BJ (cell line): Measurements from ENCODE around the gene C1orf141. TPM values are rescaled to one million over a fixed set of nuclear protein-coding genes. Genes with fewer than 3 reads are reported as not detected.

Experiments
- CTCF ChIA-PET: fragments of 350-600 bp; formaldehyde crosslinking; extraction: SDS; loops from one replicate; lab custom pipeline; 2021; ENCODE audit warnings: antibody characterized with exemption, inconsistent platforms; lab: Yijun Ruan, JAX
- POLR2A ChIA-PET: fragments of 300-600 bp; sonication (Branson Sonifier 250); formaldehyde crosslinking; extraction: SDS; loops from one replicate; lab custom pipeline; 2021; ENCODE audit warnings: antibody characterized with exemption; lab: Charles Lee
- DNase-seq: peaks from one replicate; pipeline ENCODE4 v3.0.0-alpha.2; 2011; ENCODE audit warnings: low read depth
- H3K27me3 ChIP-seq: 2 replicates; pipeline ENCODE4 v1.6.0; 2011; ENCODE audit warnings: low read length; ENCODE audit not compliant: control insufficient read depth, insufficient read depth
- H3K36me3 ChIP-seq: 2 replicates; pipeline ENCODE4 v1.5.1; 2011; ENCODE audit warnings: low read length; ENCODE audit not compliant: control insufficient read depth, insufficient read depth
- H3K4me3 ChIP-seq: 2 replicates; pipeline ENCODE4 v1.5.1; 2011; ENCODE audit warnings: low read depth, mild to moderate bottlenecking, control low read depth, low read length
- CTCF ChIP-seq: IDR thresholded peaks from 2 replicates; pipeline ENCODE4 v1.5.1; 2011; ENCODE audit warnings: low read depth, mild to moderate bottlenecking, control low read depth, inconsistent platforms, low read length, moderate library complexity; ENCODE audit not compliant: insufficient read depth
- polyA plus RNA-seq: library from polyadenylated mRNA; depleted of rRNA; stranded (reverse); fragments of >200 nt; gene quantifications from 2 replicates; pipeline ENCODE4 v1.2.3, GENCODE V29; 2011

Gene C1orf141
- polyA plus RNA-seq, 1 experiment: not detected

- no peak for DNase-seq
- POLR2A ChIA-PET: no interaction called here
- TF ChIP-seq CTCF: no peak
These were observed 16.6 kb downstream of the C1orf141 start for GRCh38 chr1:67118191-67118590.

GRCh38 chr1:67114162-67114561 is 20.6 kb downstream of the C1orf141 start:
- no peaks in the 10 kb centered on the region for H3K36me3 ChIP-seq
- ChIA-PET POLR2A (no interaction called here), CTCF (no interaction called here)
- no peak overlapping the region for H3K4me3 ChIP-seq
- no peaks in the 10 kb centered on the region for H3K27me3 ChIP-seq
- DNase-seq: no peak
- no peak for TF ChIP-seq CTCF

More at GRCh38 chr1:67118191-67118590, 16.6 kb downstream of the C1orf141 start:
- CTCF ChIA-PET: no interaction called here
- no peaks in the 10 kb centered on the region for H3K27me3 ChIP-seq
- H3K4me3 ChIP-seq: no peak overlapping the region
- H3K36me3 ChIP-seq: no peaks in the 10 kb centered on the region

GRCh38 chr1:67110352-67110751 is 24.4 kb downstream of the C1orf141 start:
- no peaks in the 10 kb centered on the region for H3K36me3 ChIP-seq
- ChIA-PET CTCF (no interaction called here), POLR2A (no interaction called here)
- H3K4me3 ChIP-seq: no peak overlapping the region
- no peak for DNase-seq
- no peaks in the 10 kb centered on the region for H3K27me3 ChIP-seq
- no peak for TF ChIP-seq CTCF

GRCh38 chr1:67105508-67105907 is 29.3 kb downstream of the C1orf141 start:
- ChIA-PET POLR2A (no interaction called here), CTCF (interaction anchor here (0.7 to 0.8 kb wide), 2 partner anchors 10 to 47 kb away, joined by 3 read pairs; no protein-coding TSS in a partner anchor)
- DNase-seq: no peak
- Histone ChIP-seq H3K4me3 (no peak overlapping the region), H3K27me3 (no peaks in the 10 kb centered on the region), H3K36me3 (no peaks in the 10 kb centered on the region)
- TF ChIP-seq CTCF: no peak

- H3K27me3 ChIP-seq: no peaks in the 10 kb centered on the region
- POLR2A ChIA-PET: no interaction called here
- H3K4me3 ChIP-seq: no peak overlapping the region
- DNase-seq: no peak
- no peak for TF ChIP-seq CTCF
- H3K36me3 ChIP-seq: no peaks in the 10 kb centered on the region
- CTCF ChIA-PET: no interaction called here
These were observed 31.2 kb downstream of the C1orf141 start for GRCh38 chr1:67103548-67103947.
